ENCODE data around the gene GSK3A. TPM values are rescaled to one million over a fixed set of nuclear protein-coding genes. Genes with fewer than 3 reads are reported as not detected.
A peak's percentile ranks its signal among the peaks of the same experiment; 100 is the strongest.

GSK3A gene
- total and polyA plus RNA-seq, 2 of the 8 experiments (the other 6 are each of a cell fraction or from before 2014, with no cell fraction given) = 55.3 to 84.0 TPM

DNA sequence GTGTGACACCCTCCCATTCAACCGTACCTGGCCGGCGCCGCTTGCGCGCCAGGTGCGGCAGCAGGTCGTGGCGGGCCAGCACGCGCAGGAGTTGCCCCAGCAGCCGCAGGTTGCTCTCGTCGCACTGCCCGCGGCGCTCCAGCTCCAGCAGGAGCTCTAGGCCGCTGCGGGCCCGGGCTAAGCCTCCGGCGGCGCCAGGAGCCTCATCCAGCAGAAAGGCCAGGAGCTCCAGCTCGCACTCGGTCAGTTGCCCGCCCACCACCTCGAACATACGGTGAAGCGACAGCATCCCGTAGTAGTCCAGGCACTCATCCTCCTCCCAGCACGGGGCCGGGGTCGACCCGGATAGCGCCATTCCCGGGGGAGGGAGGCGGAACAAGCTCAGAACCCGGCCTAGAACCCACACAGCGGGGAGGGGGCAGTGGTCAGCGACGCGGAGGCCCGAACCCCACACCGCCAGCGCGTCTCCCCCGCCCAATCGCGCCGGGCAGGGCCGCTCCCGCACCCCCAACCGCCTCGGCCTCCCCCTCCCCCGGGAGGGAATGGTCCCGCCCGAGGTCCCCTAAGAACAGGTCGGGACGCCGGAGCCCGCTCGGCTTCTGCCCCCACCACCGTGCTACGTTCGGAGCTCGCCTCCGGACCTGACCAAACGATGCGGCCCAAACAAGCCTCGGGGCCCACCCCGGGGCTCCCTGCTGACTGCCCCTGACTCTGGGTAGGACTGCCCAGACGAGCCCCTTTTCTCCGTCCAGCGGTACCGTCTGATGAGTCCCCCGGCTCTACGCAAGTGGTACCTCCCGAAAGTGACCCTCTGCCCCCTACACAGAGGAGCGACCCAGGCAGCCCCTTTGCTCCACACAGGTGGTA lies 25.5 kb downstream of the GSK3A start (continued):
- TF ChIP-seq, protein P1, sequence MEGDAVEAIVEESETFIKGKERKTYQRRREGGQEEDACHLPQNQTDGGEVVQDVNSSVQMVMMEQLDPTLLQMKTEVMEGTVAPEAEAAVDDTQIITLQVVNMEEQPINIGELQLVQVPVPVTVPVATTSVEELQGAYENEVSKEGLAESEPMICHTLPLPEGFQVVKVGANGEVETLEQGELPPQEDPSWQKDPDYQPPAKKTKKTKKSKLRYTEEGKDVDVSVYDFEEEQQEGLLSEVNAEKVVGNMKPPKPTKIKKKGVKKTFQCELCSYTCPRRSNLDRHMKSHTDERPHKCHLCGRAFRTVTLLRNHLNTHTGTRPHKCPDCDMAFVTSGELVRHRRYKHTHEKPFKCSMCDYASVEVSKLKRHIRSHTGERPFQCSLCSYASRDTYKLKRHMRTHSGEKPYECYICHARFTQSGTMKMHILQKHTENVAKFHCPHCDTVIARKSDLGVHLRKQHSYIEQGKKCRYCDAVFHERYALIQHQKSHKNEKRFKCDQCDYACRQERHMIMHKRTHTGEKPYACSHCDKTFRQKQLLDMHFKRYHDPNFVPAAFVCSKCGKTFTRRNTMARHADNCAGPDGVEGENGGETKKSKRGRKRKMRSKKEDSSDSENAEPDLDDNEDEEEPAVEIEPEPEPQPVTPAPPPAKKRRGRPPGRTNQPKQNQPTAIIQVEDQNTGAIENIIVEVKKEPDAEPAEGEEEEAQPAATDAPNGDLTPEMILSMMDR (IDR thresholded peaks at IDR 0.05; ENCODE audit: control extremely low read depth in 1 of 3, insufficient read depth in 1 of 3, low read depth in 1 of 3, low read length in 3 of 3) = peak in 1 of 3 experiments; percentile 6; a peak in 1 of 4 replicates
- TF ChIP-seq, protein P2, sequence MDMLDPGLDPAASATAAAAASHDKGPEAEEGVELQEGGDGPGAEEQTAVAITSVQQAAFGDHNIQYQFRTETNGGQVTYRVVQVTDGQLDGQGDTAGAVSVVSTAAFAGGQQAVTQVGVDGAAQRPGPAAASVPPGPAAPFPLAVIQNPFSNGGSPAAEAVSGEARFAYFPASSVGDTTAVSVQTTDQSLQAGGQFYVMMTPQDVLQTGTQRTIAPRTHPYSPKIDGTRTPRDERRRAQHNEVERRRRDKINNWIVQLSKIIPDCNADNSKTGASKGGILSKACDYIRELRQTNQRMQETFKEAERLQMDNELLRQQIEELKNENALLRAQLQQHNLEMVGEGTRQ (IDR thresholded peaks at IDR 0.05; ENCODE audit: low read length) = no peak
- TF ChIP-seq MAX (IDR thresholded peaks at IDR 0.05) (peak; percentile 63), ASH2L (IDR thresholded peaks at IDR 0.05; ENCODE audit: low read length) (peak; percentile 19), EP300 (IDR thresholded peaks at IDR 0.05; ENCODE audit: borderline replicate concordance in 1 of 2, low read depth in 2 of 2, low read length in 2 of 2) (peak in 1 of 2 experiments; percentile 77; a peak in 2 of 3 replicates), TAF1 (IDR thresholded peaks at IDR 0.05; ENCODE audit: low read depth, low read length) (peak; percentile 65; the same call in 1 of the 2 replicates), FOSL1 (IDR thresholded peaks at IDR 0.05; ENCODE audit: insufficient read depth, low read depth, low read length) (no peak), CBX8 (IDR thresholded peaks at IDR 0.05; ENCODE audit: borderline replicate concordance, low read depth, low read length) (no peak), MAFK (IDR thresholded peaks at IDR 0.05; ENCODE audit: low read depth, low read length) (no peak), CHD1 (IDR thresholded peaks at IDR 0.05; ENCODE audit: low read depth, low read length) (peak; percentile 76; the same call in 1 of the 2 replicates), CREB1 (IDR thresholded peaks at IDR 0.05) (no peak), JUND (IDR thresholded peaks at IDR 0.05; ENCODE audit: low read length) (peak; percentile 60; the same call in 1 of the 2 replicates), KDM1A (IDR thresholded peaks at IDR 0.05; ENCODE audit: borderline replicate concordance, low read length) (peak; percentile 25; the same call in 1 of the 2 replicates), KDM4A (IDR thresholded peaks at IDR 0.05; ENCODE audit: low read depth, low read length, severe bottlenecking) (peak; percentile 59)
